Measurements from ENCODE around the gene SLC6A9. TPM values are rescaled to one million over a fixed set of nuclear protein-coding genes. Genes with fewer than 3 reads are reported as not detected.

SLC6A9 gene
- total RNA-seq, 1 experiment from 2014 or later: 30.1 TPM

- no peak overlapping the region for H2BK20ac ChIP-seq (ENCODE audit: low read depth, low read length, poor library complexity, severe bottlenecking)
- H3K56ac ChIP-seq (ENCODE audit: insufficient read length, low read depth, low read length): no peak overlapping the region
- H3T11ph ChIP-seq (ENCODE audit: low read length): no peak overlapping the region
- H3K4me1 ChIP-seq (ENCODE audit: insufficient read depth, low read length): no peaks in the 10 kb centered on the region
- H3K23me2 ChIP-seq (ENCODE audit: insufficient read length, low read depth, low read length, poor library complexity, severe bottlenecking): no peaks in the 10 kb centered on the region
- no peak overlapping the region for H2BK120ac ChIP-seq (ENCODE audit: low read depth, low read length, poor library complexity, severe bottlenecking)
- H2BK5ac ChIP-seq (ENCODE audit: insufficient read length, low read length): no peak overlapping the region
- H3K14ac ChIP-seq (ENCODE audit: insufficient read depth, low read length): no peak overlapping the region; the same call in 1 of the 2 replicates
- no peaks in the 10 kb centered on the region; a peak in 1 of 7 replicates for H3K36me3 Mint-ChIP-seq (ENCODE audit: insufficient read depth in 1 of 3, low read depth in 3 of 3)
- H3K23ac ChIP-seq (ENCODE audit: insufficient read length, low read depth, low read length): no peak overlapping the region
- peaks cover 9 to 25% of the 10 kb centered on the region in 2 experiments for H3K4me1 Mint-ChIP-seq
- no peaks in the 10 kb centered on the region for H3K9me3 ChIP-seq (ENCODE audit: control insufficient read depth, low read depth, low read length)
- H3K27me3 Mint-ChIP-seq (ENCODE audit: low read depth): peaks cover 18% of the 10 kb centered on the region
- H3K4me3 Mint-ChIP-seq: no peak overlapping the region
- H2AK5ac ChIP-seq (ENCODE audit: insufficient read length, low read length): no peak overlapping the region
- peak overlapping the region in 1 of 3 experiments; percentile 10; a peak in 1 of 7 replicates for H3K27ac Mint-ChIP-seq
- H3K27ac ChIP-seq (ENCODE audit: insufficient read length, low read depth, low read length): no peak overlapping the region
- H3K4me2 ChIP-seq (ENCODE audit: insufficient read depth, insufficient read length, low read length): no peak overlapping the region
- H4K8ac ChIP-seq (replicated peaks; ENCODE audit: insufficient read length, low read depth, low read length): no peak overlapping the region
- DNase-seq: no peak
- no peak overlapping the region for H3K18ac ChIP-seq (ENCODE audit: insufficient read length, low read depth, low read length)
- H4K20me1 ChIP-seq (ENCODE audit: control insufficient read depth, insufficient read depth, insufficient read length): no peaks in the 10 kb centered on the region
- no peak overlapping the region for H4K5ac ChIP-seq (ENCODE audit: insufficient read length, low read depth, low read length)
- no peak overlapping the region for H4K91ac ChIP-seq (ENCODE audit: insufficient read length, low read depth, low read length)
- no peak overlapping the region for H3K9ac ChIP-seq (ENCODE audit: extremely low read depth, insufficient read length, low read length)
- H3K79me1 ChIP-seq (ENCODE audit: insufficient read depth, low read depth, low read length, poor library complexity, severe bottlenecking): no peaks in the 10 kb centered on the region
- H3K9me3 Mint-ChIP-seq: no peaks in the 10 kb centered on the region
- WGBS (ENCODE audit: extremely low coverage, insufficient read length, low lambda C conversion rate): no CpG with 5 or more reads among the region's 2 CpGs
- no peak overlapping the region for H2BK12ac ChIP-seq (ENCODE audit: insufficient read length, low read depth, low read length)
- no peak overlapping the region for H3K4ac ChIP-seq (ENCODE audit: low read depth, low read length)
- no peaks in the 10 kb centered on the region for H3K79me2 ChIP-seq (ENCODE audit: insufficient read depth, low read length)
- no peak overlapping the region for H2BK15ac ChIP-seq (ENCODE audit: low read depth, low read length)
- no peaks in the 10 kb centered on the region for H3K27me3 ChIP-seq (ENCODE audit: insufficient read depth, low read length)
- no peak overlapping the region for H2AFZ ChIP-seq (ENCODE audit: low read length)
- no peak for TF ChIP-seq CTCF (conservative IDR thresholded peaks at IDR 0.05)
These were observed 37.2 kb upstream of the SLC6A9 start for GRCh38 chr1:44068442-44068921.

Measured in H9 (cell line).